ENCODE data around the gene COMMD1.
"Not testable (repeated sequence)": the region's sequence is repeated elsewhere in the genome, so short reads cannot be mapped to it uniquely, and the experiment has no call there.

The COMMD1 gene

DNA sequence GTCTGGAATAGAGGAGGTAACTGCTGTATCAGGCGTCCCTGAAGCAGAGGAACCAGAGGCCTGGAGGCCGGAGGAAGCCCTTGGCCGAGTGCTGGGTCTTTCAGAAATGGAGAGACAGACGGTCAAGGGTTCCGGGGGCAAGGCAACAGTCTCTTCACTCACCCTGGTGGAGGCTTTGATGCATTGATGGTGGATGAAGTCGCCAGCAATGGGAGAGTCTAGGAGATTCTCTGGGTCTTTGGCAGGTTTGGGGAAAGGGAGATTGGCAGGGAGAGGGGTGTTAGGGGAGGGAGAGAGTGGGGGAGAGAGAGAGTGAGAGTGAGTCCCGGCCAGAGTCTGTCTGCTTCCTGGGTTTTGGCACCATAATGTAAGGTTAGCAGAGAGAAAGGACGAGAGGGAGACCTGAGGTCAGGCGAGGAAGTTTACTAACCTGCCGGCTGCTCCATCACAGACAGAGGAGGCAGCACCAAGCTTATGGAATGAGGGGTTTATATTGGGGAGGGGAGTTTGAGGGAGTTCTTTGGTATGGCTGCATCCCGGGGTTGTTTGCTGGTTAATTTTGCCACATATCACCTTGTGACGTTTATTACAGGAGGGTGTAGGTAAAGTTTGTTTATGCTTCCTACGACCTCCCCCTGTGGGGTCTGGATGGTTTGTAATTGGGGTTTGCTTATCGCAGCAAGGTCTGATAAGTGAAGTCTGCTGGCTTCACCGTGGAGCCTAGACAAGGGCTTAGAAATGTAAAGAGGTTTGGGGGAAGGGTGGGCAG, 19.6 kb downstream of the COMMD1 start:
- DNase-seq (ENCODE audit: low read depth): no peak

DNA sequence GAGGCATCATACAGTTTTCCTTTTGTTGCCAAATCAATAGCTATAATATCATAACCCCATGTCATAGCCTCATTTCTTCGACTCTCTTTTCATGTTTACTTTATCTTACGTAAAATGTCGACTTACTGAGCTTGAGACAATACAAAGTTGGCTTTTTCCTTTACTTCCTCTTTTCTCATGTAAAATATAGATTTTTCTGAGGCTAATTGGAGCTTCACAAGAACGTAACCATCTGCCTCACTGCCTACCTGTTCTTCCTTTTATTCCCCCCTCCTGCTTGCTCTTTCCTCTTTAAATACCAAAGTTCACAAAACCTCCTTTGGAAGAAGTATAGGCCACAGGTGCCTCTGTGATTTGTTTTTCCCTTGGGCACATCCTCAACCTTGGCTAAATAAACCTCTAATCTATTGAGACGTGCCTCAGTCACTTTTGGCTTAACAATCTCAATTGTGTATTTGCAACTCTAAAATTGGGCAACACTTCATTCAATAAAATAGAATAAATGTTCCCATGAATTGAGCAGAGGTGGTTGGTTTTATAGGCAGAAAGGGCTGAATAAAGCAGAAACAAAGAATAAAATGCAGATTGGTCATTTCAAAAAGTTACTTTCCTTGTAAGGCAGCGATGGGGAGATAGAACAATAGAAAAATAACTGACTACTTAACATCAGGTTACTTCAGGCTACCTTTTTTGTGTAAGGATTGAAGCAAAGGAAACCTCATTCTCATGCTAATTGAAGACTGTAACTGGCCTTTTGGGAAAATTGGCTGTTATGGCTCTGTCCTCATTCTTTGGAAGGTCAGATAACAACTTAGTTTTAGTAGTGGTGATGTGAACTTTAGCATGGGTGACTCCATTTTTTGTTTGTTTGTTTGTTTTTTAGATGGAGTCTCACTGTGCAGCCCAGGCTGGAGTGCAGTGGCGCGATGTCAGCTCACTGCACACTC, 21.3 kb downstream of the COMMD1 start:
- DNase-seq (ENCODE audit: low read depth): no peak

DNA sequence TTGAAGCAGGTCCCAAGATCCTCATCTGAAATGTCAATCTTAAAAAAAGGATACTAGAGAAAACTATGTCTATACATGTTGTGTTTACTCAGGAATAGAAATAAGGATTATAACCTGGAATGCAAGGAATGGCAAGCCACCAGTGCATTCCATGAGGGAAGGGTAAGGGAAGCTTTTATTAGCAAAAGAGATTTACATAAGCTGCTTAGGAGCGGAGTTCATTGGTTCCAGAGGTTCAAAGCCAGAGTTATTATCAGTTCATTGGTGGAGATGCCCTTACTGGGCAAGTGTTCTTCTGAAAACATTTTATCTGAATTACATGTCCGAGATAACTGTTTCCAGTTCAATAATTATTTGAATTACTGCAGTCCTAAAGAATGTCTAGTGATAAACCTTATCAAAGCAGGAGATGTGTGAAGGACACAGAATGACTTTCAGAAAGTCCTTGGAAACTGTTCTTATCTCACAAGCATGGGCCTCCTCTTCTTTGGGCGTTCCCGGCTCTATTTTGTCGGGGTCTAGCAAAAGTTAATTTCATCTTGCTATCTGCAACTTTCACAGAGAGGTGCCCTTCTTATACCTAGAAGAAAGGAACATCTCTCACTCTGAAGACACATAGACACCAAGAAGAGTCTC, 23.5 kb downstream of the COMMD1 start:
- no peak for DNase-seq (ENCODE audit: low read depth)

DNA sequence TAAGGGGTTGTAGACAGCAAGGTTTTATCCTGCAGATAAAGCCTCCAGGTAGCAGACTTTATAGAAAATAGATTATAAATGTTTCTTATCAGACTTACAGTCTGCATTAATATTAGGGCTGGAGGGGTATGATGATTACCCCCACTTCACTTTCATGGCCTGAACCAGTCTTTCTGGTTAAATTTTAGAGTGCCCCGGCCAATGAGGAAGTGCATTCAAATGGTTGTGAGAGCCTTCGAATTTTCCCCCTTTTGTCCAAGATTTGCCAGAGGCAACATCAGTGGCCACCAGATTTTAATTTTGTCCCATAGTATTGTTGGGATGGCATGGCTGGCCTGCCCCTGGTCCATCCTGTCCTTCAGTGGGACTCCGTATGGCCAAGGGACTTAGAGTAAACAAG, 31.6 kb downstream of the COMMD1 start:
- DNase-seq (ENCODE audit: low read depth): no peak

DNA sequence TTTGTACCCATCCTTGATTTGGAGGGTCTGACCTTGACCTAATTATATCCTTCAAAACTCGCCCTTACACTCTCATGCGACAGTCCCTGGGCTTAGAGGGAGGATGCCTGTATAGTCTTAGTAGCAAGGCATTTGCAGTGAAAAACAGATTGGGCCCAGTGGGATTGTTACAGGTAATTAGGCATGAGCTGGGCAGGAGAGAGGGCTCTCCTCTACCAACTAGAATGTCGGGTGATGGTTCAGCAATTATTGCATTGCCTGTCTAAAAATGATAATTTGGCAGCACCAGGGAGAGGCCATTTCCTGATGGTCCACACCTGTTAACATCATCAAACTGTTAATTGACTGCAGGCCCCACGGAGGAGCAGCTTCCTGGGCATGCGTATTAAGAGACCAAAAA, 32.4 kb downstream of the COMMD1 start:
- DNase-seq (ENCODE audit: low read depth): no peak

DNA sequence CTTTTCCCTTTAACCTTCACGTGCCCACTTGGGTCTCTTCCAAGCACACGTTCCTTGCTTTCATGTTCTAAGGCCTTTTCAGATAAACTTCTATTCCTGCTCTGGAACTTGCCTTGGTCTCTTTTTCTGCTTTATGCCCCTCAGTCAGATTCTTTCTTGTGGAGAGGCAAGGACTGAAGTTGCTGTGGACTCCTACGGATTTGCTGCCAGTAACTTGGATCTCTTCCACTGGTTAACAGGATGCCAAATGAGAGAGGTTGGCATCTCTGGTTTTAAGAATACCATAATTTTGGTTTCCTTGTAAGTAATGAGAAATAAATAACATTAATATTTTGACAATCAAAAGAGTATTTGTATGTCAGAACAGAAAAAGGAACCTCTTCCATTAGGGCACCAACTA, 33.0 kb downstream of the COMMD1 start:
- no peak for DNase-seq (ENCODE audit: low read depth)

DNA sequence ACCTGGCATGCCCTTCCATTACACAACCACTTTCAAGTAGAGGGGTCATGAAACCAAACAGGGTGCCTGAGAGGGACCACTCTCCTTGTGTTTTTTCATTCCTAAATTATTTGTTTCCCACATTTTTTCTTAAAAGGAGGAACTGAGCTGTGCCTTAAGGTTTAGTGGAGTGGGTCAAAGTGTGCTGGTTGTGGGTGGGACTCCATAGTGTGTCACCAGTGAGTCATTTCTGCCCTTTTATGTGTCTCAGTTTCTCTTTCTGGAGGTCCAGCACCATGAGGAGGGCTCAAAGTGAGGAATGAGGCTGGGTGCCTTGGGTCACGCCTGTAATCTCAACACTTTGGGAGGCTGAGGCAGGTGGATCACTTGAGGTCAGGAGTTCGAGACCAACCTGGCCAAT, 37.8 kb downstream of the COMMD1 start:
- no peak for DNase-seq (ENCODE audit: low read depth)

DNA sequence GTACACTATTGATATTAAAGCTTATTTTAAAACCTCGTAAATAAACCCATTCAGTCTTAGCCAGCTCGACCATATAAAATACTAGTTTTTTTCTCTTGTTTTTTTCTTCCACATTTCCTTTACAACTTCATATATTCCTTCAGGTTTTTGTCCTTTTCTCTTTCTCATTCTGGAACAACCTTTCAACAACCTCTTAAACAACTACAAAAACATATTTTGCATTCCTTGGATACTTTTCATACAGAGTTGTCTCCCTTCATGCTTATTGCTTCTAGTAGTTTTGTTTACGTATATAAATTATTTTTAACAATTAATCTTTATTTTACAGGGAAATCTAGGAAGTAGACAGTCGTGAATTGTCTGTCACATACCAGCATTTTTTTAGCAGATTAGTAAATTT, 41.2 kb downstream of the COMMD1 start:
- no peak for DNase-seq (ENCODE audit: low read depth)

DNA sequence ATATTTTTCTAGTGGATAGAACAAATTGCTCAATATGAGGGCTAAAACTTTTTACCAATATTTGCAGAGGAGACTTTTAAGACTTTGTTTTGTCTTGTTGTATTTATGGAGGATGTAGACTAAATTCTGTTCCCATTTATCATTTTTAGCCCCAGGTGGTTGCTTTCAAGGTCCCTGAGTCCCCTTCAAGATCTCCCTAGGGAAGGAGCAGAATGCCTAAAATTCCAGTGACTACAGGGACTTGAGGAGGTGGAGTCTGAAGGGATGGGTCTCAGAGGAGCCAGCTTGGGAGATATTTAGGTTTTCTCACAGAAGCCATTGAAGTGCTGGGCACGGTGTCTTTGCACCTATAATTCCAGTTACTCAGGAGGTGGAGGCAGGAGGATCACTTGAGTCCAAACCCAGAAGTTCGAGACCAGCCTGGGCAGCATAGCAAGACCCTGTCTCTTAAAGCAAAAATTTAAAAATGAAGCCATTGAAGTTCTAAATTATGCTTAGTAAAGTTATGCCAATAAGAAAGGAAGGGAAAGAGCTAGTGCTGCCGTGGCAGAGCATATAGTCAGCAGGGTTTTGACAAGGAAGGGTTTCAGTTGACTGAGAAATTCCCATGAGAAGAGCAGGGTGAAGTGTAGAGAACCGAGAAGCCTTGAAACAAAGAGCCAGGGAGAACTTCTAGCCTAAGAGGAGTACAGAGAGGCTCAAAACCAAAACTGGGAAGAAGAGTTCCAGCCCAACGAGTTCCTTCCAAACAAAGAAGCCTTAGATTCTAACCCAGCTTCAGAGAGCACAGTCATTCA, 43.4 kb downstream of the COMMD1 start:
- DNase-seq (ENCODE audit: low read depth): no peak

DNA sequence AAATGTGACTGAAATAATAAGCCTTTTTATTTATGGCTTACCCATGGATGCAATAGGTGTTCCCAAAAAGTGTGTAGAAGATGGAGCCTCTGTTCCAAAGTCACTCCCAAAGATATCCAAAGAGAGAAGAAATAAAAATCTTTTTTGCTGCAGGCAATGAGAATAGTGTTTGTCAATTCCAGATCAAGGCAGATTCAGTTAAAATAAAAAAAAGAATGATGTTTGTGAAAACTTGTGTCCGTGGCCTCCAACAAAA, 43.9 kb downstream of the COMMD1 start:
- no peak for DNase-seq (ENCODE audit: low read depth)

DNA sequence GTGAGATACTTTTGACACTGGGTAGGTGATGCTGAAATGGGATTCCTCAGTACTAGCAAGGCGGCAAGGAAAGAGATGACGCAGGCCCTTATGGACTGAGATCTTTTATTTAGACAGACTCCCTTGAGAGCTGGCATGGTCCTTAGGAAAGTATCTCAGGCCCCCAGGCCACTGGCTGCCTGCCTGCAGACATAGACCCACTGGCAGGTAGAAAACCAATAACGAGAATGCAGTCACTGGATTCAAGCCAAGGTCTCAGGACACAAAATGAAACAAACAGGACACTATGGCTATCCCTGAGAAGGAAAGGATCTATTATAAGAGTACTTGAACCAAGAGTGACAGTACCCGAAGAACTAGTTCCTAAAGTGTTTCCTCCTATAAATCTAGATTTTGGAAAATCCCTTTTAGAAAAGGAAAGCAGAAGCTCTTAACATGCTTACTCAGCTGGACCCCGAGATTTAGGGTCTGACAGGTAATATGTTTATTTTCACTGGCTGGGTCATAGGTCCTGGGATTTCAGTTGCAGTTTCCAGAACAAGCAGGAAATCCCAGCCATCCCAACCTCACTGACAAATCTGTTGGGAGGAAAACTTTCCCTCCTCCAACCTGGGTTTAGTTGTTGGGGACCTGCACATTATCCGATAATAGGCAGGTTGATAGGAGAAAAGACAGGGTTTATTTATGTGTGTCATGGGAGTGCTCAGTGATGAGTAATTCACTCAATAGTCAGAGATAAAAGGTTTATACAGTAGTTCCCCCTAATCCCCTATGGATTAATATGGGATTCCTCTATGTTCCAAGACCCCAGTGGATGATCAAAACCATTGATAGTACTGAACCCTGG, 44.5 kb downstream of the COMMD1 start:
- no peak for DNase-seq (ENCODE audit: low read depth)

DNA sequence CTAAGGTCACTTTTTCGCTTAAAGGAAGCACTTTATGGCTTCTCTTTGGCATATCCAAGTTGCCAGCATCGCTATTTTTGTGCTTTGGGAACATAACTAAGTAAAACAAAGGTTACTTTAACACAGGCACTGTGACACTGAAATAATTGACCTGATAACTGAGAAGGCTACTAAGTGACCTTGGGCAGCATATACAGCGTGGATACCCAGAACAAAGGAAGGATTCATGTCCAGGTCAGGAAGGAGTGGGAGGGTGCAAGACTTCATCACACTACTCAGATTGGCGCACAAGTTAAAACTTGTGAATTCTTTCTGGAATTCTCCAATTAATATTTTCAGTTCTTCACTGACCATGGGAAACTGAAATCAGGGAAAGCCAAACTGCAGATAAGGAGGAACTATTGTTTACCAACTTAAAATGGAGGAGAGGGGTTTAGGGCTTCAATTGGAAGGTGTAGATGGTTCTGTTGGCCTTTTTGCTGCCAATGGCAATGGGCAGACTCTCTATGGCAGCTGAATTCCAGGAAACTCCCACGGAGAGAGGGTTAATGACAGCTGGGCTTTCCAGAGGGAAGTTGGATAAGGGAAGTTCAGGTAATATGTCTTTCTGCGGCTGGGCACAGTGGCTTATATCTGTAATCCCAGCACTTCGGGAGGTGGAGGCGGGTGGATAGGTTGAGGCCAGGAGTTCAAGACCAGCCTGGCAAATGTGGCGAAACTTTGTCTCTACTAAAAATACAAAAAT, 45.3 kb downstream of the COMMD1 start:
- no peak for DNase-seq (ENCODE audit: low read depth)

DNA sequence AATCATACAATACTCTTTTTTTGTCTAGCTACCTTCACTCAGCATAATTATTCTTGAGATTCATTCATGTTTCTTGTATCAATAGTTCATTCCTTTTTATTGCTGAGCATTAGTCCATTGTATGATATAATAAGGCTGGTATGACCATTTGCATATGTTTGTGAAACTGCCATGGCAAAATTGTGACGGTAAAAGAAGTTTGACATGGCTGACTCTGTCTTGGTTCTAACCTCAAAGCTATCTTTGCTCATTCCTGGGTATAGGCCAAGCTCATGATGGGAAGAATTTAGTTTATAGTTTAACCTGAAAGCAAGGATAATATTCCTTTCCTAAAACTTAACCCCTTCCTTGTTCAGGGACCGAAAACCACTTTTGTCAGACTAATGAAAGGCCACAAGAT, 46.4 kb downstream of the COMMD1 start:
- no peak for DNase-seq (ENCODE audit: low read depth)

DNA sequence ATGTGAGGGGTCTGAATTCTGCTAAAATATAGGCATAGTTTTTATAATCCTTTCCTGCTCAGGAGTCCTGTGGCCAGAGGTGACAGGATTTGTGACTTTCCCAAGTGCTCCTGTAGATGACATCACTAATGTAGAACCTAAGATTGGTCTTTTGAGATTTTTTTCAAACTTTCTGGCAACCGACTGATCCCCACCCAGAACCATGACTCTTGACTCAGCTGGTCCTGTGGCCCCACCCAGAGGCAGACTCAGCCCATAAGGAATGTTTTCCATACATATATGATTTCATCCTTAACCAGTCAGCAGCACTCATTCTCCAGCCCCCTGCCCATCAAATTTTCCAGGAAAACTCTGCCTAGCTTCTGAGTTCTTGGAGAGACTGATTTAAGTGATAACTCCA, 46.8 kb downstream of the COMMD1 start:
- DNase-seq (ENCODE audit: low read depth): no peak

DNA sequence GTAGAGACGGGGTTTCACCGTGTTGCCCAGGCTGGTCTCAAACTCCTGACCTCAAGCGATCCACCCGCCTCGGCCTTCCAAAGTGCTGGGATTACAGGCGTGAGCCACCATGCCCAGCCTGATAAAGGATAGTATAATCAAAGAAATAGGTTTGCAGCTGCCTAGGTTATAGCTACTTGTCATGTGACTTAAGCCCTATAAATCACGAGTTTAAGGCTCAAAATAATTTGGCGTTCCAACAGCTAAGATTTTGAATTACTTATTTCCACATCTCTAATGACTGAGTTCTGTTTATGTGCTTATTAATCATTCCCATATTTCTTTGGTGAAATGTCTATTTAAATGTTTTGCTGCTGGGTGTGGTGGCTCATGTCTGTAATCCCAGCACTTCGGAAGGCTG, 49.4 kb downstream of the COMMD1 start:
- not testable (repeated sequence) for DNase-seq (ENCODE audit: low read depth)

DNA sequence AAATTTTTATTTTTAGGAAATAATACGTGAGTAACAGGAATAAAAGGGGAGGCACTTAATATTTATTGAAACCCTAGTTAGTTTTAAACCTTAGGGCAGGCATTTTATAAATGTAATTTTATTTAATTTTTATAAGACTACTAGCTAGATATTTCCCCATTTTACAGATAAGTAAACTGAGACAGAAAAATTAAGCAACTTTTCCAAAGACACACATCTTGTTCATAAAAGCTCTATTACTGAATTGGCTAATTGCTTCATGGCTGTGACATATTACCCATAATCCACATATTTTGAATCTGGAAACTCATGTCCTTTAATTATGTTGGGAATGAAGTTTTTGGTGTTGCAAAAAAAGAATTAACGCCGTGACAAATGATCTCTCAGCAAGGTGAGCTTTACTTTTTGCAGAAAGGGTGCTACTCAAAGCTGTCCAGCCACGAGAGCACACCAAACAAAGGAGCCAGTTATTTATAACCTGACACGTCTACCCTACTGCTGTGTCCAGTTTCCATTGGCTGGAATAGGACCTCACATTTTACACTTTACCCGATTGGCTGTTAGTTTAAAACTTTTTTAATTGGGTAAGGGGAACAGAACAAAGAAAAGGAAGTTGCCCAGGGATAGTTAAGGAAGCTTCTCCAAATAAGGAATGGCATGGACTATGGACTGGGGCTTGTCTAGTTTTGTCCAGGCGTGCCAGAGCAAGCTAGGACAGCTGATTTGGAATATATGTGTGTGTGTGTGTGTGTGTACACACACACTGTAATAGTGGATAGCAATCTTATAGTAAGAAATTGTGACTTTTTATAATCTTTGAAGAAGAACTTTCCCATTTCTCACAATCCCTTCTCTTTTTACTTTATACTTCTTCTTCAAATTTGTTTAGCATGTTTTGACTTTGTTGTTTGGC, 54.2 kb downstream of the COMMD1 start:
- no peak for DNase-seq (ENCODE audit: low read depth)

DNA sequence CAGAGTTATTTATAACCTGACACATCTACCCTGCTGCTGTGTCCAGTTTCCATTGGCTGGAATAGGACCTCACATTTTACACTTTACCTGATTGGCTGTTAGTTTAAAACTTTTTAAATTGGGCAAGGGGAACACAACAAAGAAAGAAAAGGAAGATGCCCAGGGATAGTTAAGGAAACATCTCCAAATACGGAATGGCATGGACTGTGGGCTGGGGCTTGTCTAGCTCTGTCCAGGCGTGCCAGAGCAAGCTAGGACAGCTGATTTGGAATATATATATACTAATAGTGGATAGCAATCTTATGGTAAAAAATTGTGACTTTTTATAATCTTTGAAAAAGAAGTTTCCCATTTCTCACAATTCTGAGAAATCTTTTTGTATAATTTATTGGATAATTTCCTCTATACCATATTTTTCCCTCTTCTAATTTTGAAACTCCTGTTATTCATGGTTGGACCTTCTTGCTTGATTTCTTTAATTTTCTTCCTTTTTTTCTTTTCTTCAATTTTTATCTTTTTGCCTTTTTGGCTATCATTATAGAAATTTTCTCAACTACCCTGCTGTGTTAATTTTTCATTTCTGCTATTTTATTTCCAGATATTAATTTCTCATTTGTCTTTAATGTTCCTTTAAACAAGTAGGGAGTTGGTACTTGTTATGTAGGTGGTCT, 55.9 kb downstream of the COMMD1 start:
- no peak for DNase-seq (ENCODE audit: low read depth)

DNA sequence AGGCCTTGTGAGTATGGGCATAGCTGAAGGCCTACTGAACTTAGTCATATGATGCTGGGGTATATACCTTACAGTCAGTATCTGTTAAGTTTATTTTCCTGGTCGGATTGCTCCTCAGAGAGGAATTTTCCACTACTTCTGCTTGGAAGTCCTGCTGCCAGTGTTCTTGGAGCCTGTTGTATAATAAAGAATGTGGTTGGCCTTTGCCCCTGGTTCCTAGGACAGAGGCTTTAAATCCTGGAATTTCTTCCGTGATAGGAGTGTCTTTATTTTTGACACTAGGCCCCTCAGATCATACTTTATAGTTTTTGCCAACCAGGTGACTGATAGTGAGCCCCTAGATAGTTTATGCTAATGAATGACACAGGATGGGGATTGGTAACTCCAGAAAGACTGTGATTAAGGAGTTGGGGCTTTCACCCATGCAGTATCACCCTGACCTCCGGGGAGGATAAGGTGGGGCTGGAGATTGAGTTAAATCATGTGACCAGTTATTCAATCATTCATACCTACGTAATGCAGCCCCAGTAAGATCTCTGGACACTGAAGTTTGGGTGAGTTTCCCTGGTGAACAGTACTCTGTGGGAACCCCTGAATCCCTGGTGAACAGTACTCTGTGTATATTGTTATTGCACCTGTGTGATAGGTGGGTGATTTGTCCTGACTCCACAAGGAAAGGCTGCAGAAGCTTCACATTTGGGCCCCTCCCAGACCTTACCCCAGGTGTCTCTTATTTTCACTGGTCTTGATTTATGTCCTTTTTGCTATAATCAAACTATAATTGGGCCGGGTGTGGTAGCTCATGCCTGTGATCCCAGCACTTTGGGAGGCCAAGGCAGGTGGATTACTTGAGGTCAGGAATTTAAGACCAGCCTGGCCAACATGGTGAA, 56.9 kb downstream of the COMMD1 start:
- DNase-seq (ENCODE audit: low read depth): no peak
